ENCODE data around the gene C16orf86.
"Not testable (repeated sequence)": the region's sequence is repeated elsewhere in the genome, so short reads cannot be mapped to it uniquely, and the experiment has no call there.

Gene C16orf86

GRCh38 chr16:67668495-67669157 lies 2.0 kb downstream of the C16orf86 start:
- no peak for DNase-seq

- DNase-seq = no peak
These were observed 3.0 kb downstream of the C16orf86 start for GRCh38 chr16:67669499-67670101.

GRCh38 chr16:67672306-67672705 lies 5.7 kb downstream of the C16orf86 start:
- no peak for DNase-seq

DNA sequence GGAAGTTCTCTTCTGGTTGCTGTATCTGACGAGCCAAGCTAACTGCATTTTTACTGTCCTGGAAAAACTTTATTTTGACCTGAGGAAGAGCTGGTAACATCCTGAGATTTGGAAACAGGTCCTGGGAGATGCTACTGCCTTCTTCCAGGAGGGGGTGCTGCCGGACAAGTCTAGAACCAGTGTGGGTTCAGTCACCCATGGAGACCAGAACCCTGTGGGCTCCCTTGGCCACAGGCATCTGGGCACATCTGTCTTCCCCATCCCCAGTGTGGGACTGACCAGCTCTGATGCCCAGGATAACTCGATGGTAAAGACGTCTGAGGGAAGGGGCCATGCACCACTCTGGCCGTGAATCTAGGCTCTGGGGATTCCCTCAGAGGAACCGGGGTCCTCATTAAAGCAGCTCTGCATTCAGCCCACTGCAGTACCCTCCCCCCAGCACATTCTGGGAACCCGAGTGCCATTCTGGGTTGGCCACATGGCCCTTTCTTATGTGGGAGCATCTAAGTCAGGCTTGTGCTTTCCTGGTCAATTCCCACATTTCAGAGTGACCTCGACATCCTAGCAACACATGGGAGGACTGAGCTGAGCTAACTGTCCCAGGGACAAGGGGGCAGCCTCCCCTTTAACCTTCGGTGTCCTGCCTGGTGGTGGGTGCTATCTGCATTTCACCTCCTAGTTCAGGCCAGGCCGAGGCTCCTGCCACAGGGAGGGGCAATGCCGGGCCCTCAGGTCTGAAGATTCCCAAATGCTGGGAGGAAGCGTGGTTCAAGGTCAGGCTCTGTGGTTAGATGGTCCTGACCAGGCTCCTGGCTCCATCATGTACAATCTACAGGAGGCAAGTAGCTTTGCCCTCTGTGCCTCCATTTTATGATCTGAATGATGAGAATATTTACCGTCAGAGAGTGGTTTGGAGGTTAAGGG lies 6.4 kb downstream of the C16orf86 start:
- DNase-seq = peak; percentile 12

- peak; percentile 3 for DNase-seq
These were observed 7.3 kb downstream of the C16orf86 start for GRCh38 chr16:67673712-67674580.

- no peak for DNase-seq
These were observed 8.4 kb downstream of the C16orf86 start for GRCh38 chr16:67674851-67675578.

- DNase-seq = no peak
These were observed 8.9 kb downstream of the C16orf86 start for GRCh38 chr16:67675579-67675935.

DNA sequence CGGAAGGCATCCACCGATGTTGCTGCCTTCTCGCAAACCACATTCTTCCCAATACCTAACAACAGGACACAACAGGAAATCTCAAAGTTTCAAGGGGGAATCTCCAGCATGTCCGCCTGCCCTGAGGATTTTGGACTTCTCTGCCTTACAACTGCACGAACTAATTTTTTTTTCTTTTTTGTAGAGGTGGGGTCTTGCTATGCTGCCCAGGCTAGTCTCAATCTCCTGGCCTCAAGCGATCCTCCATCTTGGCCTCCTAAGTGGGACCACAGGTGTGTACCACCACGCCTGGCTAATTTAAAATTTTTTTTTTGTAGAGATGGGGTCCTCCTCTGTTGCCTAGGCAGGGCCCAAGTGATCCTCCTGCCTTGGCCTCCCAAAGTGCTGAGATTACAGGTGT lies 9.4 kb downstream of the C16orf86 start:
- DNase-seq = no peak

DNA sequence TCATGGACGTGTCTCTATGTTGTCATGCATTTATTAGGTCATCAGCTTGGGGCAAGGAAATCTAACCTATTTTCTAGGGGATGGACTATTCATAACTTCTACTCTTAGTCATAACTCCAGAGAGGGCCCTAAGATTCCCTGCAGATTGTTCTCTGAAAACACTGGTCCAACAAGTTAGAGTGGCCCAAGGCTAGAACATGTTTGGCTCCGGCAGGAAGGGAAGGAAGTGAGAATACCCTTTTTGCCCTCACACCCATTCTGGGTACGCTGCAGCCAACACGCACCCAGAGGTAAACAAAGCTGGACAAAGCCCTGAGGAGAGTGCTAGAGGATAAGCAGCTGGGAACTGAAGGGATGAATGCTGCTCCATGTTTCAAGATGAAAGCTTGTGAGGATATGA lies 9.9 kb downstream of the C16orf86 start:
- DNase-seq = no peak

DNA sequence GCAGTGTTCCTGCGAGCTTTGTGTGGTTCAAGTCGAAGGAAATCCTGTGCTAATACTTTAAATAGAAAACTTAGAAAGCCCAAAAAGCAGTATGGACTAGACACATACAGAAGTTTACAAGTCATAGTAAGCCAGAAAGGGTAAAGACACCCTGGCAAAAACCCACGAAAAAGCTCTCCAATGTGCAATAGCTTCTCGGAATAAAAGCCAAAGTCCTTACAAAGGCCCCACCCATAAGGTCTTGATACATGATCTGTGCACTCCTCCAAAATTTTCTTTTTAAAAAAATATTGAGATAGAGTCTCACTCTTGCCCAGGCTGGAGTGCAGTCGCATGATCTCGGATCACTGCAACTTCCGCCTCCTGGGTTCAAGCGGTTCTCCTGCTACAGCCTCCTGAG lies 10.3 kb downstream of the C16orf86 start:
- no peak for DNase-seq

DNA sequence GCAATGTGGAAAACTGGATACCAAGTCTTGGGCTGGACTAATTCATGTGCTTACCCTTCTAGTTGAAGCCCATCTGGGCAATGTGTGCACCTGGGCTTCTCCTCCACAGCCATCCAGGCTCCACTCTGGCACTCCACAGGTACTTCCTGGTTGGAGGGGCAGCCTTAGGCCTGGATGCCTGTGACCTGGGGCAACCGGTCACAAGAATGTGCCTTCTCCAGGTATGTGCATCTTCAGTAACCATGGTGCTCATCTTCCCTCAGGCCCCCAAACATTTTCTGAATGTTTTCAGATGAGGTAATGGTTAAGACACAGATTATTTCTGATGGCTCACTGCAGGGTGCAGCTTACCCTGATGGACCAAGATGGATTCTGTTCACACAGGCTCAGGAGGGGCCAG lies 11.1 kb downstream of the C16orf86 start:
- no peak for DNase-seq

DNA sequence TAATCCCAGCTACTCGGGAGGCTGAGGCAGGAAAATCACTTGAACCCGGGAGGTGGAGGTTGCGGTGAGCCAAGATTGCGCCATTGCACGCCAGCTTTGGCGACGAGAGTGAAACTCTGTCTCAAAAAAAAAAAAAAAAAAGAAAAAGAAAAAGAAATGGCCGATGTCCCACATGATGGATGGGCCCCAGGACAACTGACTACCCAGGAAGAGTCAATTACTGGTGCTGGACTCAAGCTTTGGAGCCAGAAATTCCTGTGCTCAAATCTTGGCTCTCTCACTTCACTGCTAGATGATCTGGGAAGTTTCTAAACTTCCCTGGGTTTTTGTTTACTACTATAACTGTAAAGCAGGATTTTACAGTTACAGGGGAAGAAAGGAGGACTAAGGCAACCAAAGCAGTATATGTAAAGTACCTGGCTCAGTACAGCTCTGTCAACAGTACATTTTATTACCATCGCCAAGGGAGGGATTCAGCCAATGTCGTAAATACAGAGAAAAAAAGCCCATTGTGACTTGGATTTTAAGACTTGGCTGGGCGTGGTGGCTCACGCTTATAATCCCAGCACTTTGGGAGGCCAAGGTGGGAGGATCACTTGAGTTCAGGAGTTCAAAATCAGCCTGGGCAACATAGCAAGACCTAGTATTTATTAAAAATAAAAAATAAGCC lies 11.9 kb downstream of the C16orf86 start:
- no peak for DNase-seq

GRCh38 chr16:67679935-67680897 lies 13.6 kb downstream of the C16orf86 start:
- DNase-seq = no peak

DNA sequence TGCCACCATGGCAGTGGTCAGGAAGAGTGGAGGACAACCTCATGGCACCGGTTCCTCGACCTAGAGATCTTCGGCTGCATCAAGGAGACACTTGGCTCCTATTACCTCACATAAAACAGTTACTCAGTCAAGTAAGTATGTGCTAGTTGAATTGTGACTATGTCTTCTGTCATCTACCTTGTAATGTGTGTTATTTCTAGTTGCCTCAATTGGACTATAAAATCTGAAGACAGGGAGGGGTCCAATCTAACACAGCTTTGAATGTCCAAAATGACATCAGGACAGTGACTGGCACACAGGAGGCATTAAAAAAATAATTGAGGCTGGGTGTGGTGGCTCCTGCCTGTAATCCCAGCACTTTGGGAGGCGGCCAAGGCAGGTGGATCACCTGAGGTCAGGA lies 17.2 kb downstream of the C16orf86 start:
- no peak for DNase-seq

DNA sequence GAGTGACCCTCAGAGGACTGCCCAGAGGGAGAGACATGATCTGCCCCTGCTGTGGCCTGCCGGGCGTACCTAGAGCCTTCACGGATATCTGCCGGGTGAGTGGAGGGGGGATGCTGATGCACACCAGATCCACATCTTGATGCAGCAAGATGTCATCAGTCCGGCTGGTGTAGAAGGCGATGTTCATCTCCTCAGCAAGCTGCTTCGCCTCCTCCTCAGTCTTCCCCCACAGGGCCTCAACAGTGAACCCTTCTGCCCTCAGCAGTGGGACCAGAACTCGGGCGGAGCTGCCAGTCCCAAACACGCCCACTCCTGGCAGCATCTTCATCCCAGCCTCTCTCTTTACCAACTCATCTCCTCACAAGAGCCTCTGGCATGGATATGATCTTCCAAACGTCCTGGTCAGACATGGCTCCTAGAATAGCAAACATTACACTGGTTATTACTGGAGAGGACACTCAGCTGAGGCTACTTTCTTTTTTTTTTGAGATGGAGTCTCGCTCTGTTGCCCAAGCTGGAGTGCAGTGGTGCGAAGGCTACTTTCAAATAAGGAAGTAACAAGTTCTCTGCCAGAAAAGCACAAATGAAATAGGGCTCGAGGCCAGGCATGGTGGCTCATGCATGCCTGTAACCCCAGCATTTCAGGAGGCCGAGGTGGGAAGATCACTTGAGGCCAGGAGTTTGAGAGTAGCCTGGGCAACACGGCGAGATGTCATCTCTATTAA lies 18.9 kb downstream of the C16orf86 start:
- no peak for DNase-seq

DNA sequence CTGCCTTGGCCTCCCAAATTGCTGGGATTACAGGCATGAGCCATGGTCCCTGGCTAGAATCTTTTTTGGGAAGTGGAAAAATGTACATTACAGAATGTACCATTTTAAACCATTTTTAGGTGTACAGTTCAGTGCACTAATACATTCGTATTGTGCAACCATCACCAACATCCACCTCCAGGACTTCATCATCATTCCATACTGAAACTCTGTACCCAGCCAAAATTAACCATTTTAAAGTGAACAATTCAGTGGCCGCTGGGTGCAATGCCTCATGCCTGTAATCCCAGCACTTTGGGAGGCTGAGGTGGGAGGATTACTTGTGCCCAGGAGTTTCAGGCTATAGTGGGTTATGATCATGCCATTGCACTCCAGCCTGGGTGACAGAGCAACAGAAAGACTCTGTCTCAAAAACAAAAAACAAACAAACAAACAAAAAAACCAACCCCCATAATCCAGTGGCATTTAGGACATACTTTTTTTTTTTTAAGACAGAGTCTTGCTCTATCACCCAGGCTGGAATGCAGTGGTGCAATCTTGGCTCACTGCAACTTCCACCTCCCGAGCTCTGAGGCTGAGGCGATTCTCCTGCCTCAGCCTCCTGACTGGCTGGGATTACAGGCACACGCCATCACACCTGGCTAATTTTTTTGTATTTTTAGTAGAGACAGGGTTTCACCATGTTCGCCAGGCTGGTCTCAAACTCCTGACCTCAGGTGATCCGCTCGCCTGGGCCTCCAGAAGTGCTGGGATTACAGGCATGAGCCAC lies 27.1 kb downstream of the C16orf86 start:
- DNase-seq = not testable (repeated sequence)

DNA sequence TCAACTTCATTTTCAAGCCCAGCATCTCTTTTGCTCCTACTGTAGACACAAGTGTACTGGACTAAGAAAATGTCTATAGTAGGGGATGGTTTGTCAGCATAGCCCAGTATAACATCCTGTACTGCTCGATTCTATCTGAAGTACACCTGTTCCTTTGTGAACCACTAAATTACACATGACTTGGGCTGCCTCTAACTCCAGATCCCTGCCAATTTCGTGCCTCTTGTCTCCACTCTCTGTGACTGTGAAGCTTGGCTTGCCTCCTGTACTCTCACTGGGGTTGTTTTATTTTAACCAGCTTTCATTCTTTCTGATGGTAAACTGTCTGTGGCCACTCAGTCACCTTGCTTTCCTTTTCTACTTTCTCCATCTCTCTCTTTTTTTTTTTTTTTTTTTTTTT lies 28.0 kb downstream of the C16orf86 start:
- DNase-seq = no peak

- DNase-seq = no peak
These were observed 31.0 kb downstream of the C16orf86 start for GRCh38 chr16:67697422-67698185.
